ENCODE measurements around the gene WDFY4. TPM values are rescaled to one million over a fixed set of nuclear protein-coding genes. Genes with fewer than 3 reads are reported as not detected.

Gene WDFY4
- polyA plus RNA-seq, 1 donor from 2014 or later = 78.7 TPM

GRCh38 chr10:48703531-48704122, 19.0 kb downstream of the WDFY4 start:
- Mint-ChIP-seq H3K4me1 (peaks cover 64 to 81% (median 78%) of the 10 kb centered on the region in 3 donors), H3K27ac (no peak overlapping the region), H3K27me3 (peaks cover 2% of the 10 kb centered on the region), H3K9me3 (no peaks in the 10 kb centered on the region), H3K4me3 (peak overlapping the region in 1 of 4 donors; percentile 49), H3K36me3 (peaks cover 3% of the 10 kb centered on the region)

GRCh38 chr10:48704156-48704555, 19.5 kb downstream of the WDFY4 start:
- peaks cover 2% of the 10 kb centered on the region for H3K27me3 Mint-ChIP-seq
- no peak overlapping the region for H3K27ac Mint-ChIP-seq
- H3K4me1 Mint-ChIP-seq = peaks cover 65 to 78% (median 76%) of the 10 kb centered on the region in 3 donors

GRCh38 chr10:48705401-48705938, 20.8 kb downstream of the WDFY4 start:
- Mint-ChIP-seq H3K36me3 (peaks cover 3% of the 10 kb centered on the region), H3K9me3 (no peaks in the 10 kb centered on the region), H3K27me3 (peaks cover 2% of the 10 kb centered on the region), H3K27ac (peak overlapping the region in 2 of 3 donors; percentile 74 to 92), H3K4me3 (peak overlapping the region in 2 of 4 donors; percentile 68 to 88), H3K4me1 (peaks cover 56 to 71% (median 70%) of the 10 kb centered on the region in 3 donors)

More at GRCh38 chr10:48704156-48704555, 19.5 kb downstream of the WDFY4 start:
- no peaks in the 10 kb centered on the region for H3K9me3 Mint-ChIP-seq
- peak overlapping the region in 1 of 4 donors; percentile 49 for H3K4me3 Mint-ChIP-seq
- H3K36me3 Mint-ChIP-seq = peaks cover 3% of the 10 kb centered on the region

- no peaks in the 10 kb centered on the region for H3K36me3 Mint-ChIP-seq
- H3K9me3 Mint-ChIP-seq = no peaks in the 10 kb centered on the region
- no peaks in the 10 kb centered on the region for H3K27me3 Mint-ChIP-seq
- H3K27ac Mint-ChIP-seq = peak overlapping the region in 2 of 3 donors; percentile 71 to 81
- peak overlapping the region in 1 of 4 donors; percentile 1 for H3K4me3 Mint-ChIP-seq
- peaks cover 42 to 67% (median 65%) of the 10 kb centered on the region in 3 donors for H3K4me1 Mint-ChIP-seq
Measured at GRCh38 chr10:48707472-48707871, 22.8 kb downstream of the WDFY4 start.

DNA sequence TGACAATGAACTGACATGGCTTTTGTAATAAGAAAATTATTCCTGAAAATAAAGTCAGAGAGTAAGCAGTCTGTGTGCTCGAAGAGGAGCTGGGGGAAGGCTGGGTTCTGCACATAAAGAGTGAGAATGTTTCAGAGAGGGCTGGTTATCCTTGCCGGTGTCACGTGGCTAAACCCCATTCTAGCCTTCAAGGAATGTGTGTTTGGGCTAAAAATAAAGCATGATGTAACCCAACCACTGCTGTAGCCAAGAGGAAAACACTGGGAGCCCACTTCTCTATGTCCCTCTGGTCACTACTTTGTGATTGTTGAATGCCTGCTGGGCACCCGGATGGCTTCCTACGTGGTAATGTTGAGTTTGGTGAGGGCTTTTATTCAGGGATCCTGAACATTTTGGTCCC, 23.5 kb downstream of the WDFY4 start:
- Mint-ChIP-seq H3K4me3 (peak overlapping the region in 1 of 4 donors; percentile 54), H3K36me3 (no peaks in the 10 kb centered on the region), H3K27me3 (no peaks in the 10 kb centered on the region), H3K4me1 (peaks cover 38 to 68% (median 65%) of the 10 kb centered on the region in 3 donors), H3K9me3 (no peaks in the 10 kb centered on the region), H3K27ac (peak overlapping the region in 2 of 3 donors; percentile 59 to 71)

- Mint-ChIP-seq H3K36me3 (peaks cover 6% of the 10 kb centered on the region), H3K4me3 (no peak overlapping the region), H3K27ac (peak overlapping the region in 1 of 3 donors; percentile 3), H3K9me3 (peaks cover 0 to 7% (median 6%) of the 10 kb centered on the region in 3 donors), H3K4me1 (peaks cover 27 to 66% (median 57%) of the 10 kb centered on the region in 3 donors), H3K27me3 (no peaks in the 10 kb centered on the region)
Measured at GRCh38 chr10:48710647-48711275, 26.1 kb downstream of the WDFY4 start.

- Mint-ChIP-seq H3K36me3 (peaks cover 9% of the 10 kb centered on the region), H3K27me3 (no peaks in the 10 kb centered on the region), H3K4me1 (peaks cover 26 to 65% (median 57%) of the 10 kb centered on the region in 3 donors), H3K4me3 (peak overlapping the region in 2 of 4 donors; percentile 17 to 32), H3K27ac (peak overlapping the region in 2 of 3 donors; percentile 3 to 29), H3K9me3 (peaks cover 0 to 7% (median 6%) of the 10 kb centered on the region in 3 donors)
Measured at GRCh38 chr10:48711830-48712229, 27.2 kb downstream of the WDFY4 start.

- peak overlapping the region in 1 of 4 donors; percentile 61 for H3K4me3 Mint-ChIP-seq
- H3K9me3 Mint-ChIP-seq = peaks cover 0 to 7% (median 6%) of the 10 kb centered on the region in 3 donors
- H3K27ac Mint-ChIP-seq = peak overlapping the region in 1 of 3 donors; percentile 21
- H3K27me3 Mint-ChIP-seq = no peaks in the 10 kb centered on the region
- peaks cover 16 to 62% (median 44%) of the 10 kb centered on the region in 3 donors for H3K4me1 Mint-ChIP-seq
- peaks cover 11% of the 10 kb centered on the region for H3K36me3 Mint-ChIP-seq
Measured at GRCh38 chr10:48714088-48714487, 29.4 kb downstream of the WDFY4 start.

- Mint-ChIP-seq H3K36me3 (peaks cover 11% of the 10 kb centered on the region), H3K4me3 (peak overlapping the region in 1 of 4 donors; percentile 74), H3K27ac (peak overlapping the region; percentile 9 to 80 (median 59)), H3K27me3 (no peaks in the 10 kb centered on the region), H3K4me1 (peaks cover 16 to 51% (median 35%) of the 10 kb centered on the region in 3 donors), H3K9me3 (peaks cover 0 to 7% (median 6%) of the 10 kb centered on the region in 3 donors)
Measured at GRCh38 chr10:48716416-48716815, 31.7 kb downstream of the WDFY4 start.

DNA sequence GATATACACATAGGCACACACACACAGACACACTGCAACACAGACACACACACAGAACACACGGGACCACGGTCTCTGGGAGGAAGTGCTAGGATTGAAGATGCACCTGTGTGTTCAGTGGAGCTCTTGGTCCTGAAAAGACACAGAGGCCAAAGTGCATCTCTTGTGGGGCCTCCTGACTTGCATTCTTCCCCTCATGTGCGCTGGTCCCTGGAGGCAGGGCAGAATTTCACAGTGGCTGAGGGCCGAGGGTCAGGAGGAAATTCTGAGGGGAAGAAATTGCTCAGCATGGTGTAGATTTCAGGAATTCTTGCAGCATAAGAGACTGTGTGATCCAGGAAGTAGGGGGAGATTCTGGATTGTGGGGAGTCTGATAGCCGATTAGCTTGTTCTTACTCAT, 35.9 kb downstream of the WDFY4 start:
- Mint-ChIP-seq H3K4me1 (peaks cover 15 to 37% (median 16%) of the 10 kb centered on the region in 3 donors), H3K9me3 (no peaks in the 10 kb centered on the region), H3K27me3 (no peaks in the 10 kb centered on the region), H3K36me3 (peaks cover 8% of the 10 kb centered on the region), H3K27ac (no peak overlapping the region), H3K4me3 (no peak overlapping the region)

- Mint-ChIP-seq H3K36me3 (peaks cover 4% of the 10 kb centered on the region), H3K27ac (no peak overlapping the region), H3K4me3 (no peak overlapping the region), H3K9me3 (no peaks in the 10 kb centered on the region), H3K4me1 (peaks cover under 1 to 23% (median 4%) of the 10 kb centered on the region in 3 donors), H3K27me3 (no peaks in the 10 kb centered on the region)
Measured at GRCh38 chr10:48722153-48723145, 37.8 kb downstream of the WDFY4 start.

GRCh38 chr10:48724127-48724526, 39.5 kb downstream of the WDFY4 start:
- Mint-ChIP-seq H3K9me3 (no peaks in the 10 kb centered on the region), H3K4me1 (peaks cover 0 to 12% (median 0%) of the 10 kb centered on the region in 3 donors), H3K36me3 (peaks cover 4% of the 10 kb centered on the region), H3K27me3 (no peaks in the 10 kb centered on the region), H3K27ac (peak overlapping the region; percentile 40 to 86 (median 75)), H3K4me3 (peak overlapping the region in 1 of 4 donors; percentile 68)

GRCh38 chr10:48725708-48726107, 41.0 kb downstream of the WDFY4 start:
- Mint-ChIP-seq H3K27ac (no peak overlapping the region), H3K27me3 (no peaks in the 10 kb centered on the region), H3K4me3 (no peak overlapping the region)

DNA sequence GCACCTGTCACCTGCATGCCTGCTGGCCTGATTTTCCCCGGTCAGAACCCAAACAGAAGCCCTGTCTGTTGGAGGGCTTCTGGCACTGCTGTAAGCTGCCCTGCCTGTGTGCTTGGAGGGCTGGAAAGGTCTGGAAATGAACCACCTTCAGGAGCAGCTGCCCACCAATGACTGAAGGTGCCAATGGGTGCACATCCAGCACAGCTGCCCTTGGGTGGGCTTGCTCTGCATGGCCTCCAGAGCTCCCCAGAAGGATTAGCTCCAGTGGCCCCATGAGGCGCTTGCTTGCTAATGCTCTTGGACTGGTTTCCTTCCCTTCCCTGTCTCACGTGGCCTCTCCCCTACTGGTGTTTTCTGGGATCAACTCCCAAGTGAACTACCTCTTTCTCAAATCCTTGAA, 43.2 kb downstream of the WDFY4 start:
- Mint-ChIP-seq H3K4me1 (peaks cover 0 to 18% (median 1%) of the 10 kb centered on the region in 3 donors), H3K36me3 (peaks cover 4% of the 10 kb centered on the region), H3K4me3 (no peak overlapping the region), H3K9me3 (no peaks in the 10 kb centered on the region), H3K27ac (peak overlapping the region in 1 of 3 donors; percentile 48), H3K27me3 (no peaks in the 10 kb centered on the region)

More at GRCh38 chr10:48725708-48726107, 41.0 kb downstream of the WDFY4 start:
- peaks cover 0 to 18% (median 1%) of the 10 kb centered on the region in 3 donors for H3K4me1 Mint-ChIP-seq
- no peaks in the 10 kb centered on the region for H3K9me3 Mint-ChIP-seq
- H3K36me3 Mint-ChIP-seq = peaks cover 4% of the 10 kb centered on the region

Measured in IgD-negative memory B cell (primary cell).